Measurements from ENCODE around the gene KCNH5. TPM values are rescaled to one million over a fixed set of nuclear protein-coding genes. Genes with fewer than 3 reads are reported as not detected.

KCNH5 gene
- total RNA-seq = not detected in 2 replicates

- peaks cover 23% of the 10 kb centered on the region for H3K27me3 Mint-ChIP-seq
- H3K27ac Mint-ChIP-seq = no peak within 1 kb of the TSS
- H3K9me3 Mint-ChIP-seq = no peaks in the 10 kb centered on the region
- intact Hi-C loops (cut with micrococcal nuclease) = no loop called here
- no peak within 1 kb of the TSS for H3K4me3 Mint-ChIP-seq
- ATAC-seq (ENCODE audit: low read depth) (no peak), DNase-seq (no peak)
- ChIA-PET POLR2A (no interaction called here), CTCF (no interaction called here)
- no peaks in the 10 kb centered on the region for H3K36me3 Mint-ChIP-seq (ENCODE audit: low read depth)
- TF ChIP-seq, protein P1, sequence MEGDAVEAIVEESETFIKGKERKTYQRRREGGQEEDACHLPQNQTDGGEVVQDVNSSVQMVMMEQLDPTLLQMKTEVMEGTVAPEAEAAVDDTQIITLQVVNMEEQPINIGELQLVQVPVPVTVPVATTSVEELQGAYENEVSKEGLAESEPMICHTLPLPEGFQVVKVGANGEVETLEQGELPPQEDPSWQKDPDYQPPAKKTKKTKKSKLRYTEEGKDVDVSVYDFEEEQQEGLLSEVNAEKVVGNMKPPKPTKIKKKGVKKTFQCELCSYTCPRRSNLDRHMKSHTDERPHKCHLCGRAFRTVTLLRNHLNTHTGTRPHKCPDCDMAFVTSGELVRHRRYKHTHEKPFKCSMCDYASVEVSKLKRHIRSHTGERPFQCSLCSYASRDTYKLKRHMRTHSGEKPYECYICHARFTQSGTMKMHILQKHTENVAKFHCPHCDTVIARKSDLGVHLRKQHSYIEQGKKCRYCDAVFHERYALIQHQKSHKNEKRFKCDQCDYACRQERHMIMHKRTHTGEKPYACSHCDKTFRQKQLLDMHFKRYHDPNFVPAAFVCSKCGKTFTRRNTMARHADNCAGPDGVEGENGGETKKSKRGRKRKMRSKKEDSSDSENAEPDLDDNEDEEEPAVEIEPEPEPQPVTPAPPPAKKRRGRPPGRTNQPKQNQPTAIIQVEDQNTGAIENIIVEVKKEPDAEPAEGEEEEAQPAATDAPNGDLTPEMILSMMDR (IDR thresholded peaks at IDR 0.05) = no peak
- H3K4me1 Mint-ChIP-seq = peaks cover 2% of the 10 kb centered on the region
These were observed at the start of gene KCNH5 for GRCh38 chr14:63045234-63045611. Gene KCNH5 (minus strand): TSS chr14:63045458. CDS start chr14:63045186, 272 bp downstream.

DNA sequence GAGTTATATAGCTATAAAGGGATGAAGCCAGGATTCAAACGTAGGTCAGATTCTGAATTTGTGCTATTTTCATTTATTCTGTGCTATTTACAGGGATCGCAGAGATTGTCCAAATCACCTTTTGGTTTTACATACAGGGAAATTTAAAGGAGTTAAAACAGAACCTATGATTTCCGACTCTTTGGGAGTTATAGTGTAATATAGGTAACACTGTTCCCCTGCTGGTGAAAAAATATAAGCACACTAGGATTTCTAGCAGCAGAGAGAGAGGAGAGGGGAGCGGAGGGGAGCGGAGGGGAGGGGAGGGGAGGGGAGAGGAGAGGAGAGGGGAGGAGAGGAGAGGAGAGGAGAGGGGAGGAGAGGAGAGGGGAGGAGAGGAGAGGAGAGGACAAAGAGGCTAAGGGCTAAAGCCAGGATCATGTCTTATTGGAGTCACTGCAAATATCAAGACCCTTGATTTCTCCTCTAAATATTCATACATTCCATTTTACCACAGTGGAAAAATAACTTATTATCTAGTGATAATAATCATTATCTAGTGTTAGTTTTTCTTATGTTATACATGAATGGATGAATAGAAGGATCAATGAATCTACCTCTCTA lies 46.2 kb upstream of the KCNH5 start:
- Mint-ChIP-seq H3K36me3 (ENCODE audit: low read depth) (no peaks in the 10 kb centered on the region), H3K9me3 (peaks cover 5% of the 10 kb centered on the region), H3K4me3 (no peak overlapping the region), H3K27ac (no peak overlapping the region), H3K4me1 (no peaks in the 10 kb centered on the region), H3K27me3 (no peaks in the 10 kb centered on the region)
- intact Hi-C loops (cut with micrococcal nuclease) = no loop called here
- ATAC-seq (ENCODE audit: low read depth) (no peak), DNase-seq (no peak)
- TF ChIP-seq, protein P1 (IDR thresholded peaks at IDR 0.05) = no peak
- CTCF ChIA-PET = no interaction called here
- POLR2A ChIA-PET = no interaction called here

DNA sequence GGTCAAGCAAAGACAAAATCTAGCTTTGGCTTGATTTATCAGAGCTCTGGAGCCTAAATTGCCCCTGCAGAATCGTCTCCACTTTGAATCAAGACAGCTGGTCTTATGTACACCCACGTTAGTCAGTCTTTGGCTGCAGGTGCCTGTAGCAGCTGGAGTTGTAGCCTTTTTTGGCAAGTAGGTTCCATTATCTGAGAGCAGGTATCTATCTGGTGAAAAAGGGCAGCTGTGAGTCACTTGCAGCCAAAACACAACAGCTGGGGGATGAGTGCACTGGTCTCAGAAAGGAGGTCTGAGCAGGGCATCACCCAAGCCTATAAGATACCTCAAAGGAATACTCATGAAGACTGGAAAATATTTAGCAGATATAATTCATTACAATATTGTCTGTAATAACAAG lies 43.6 kb upstream of the KCNH5 start:
- H3K4me3 Mint-ChIP-seq = no peak overlapping the region
- H3K9me3 Mint-ChIP-seq = peaks cover 5% of the 10 kb centered on the region
- H3K36me3 Mint-ChIP-seq (ENCODE audit: low read depth) = no peaks in the 10 kb centered on the region
- ChIA-PET POLR2A (no interaction called here), CTCF (no interaction called here)
- ATAC-seq (ENCODE audit: low read depth) (no peak), DNase-seq (no peak)
- intact Hi-C loops (cut with micrococcal nuclease) = no loop called here
- no peaks in the 10 kb centered on the region for H3K27me3 Mint-ChIP-seq
- H3K27ac Mint-ChIP-seq = no peak overlapping the region
- no peaks in the 10 kb centered on the region for H3K4me1 Mint-ChIP-seq
- TF ChIP-seq, protein P1 (IDR thresholded peaks at IDR 0.05) = no peak

- Mint-ChIP-seq H3K4me3 (no peak overlapping the region), H3K4me1 (no peaks in the 10 kb centered on the region), H3K9me3 (no peaks in the 10 kb centered on the region), H3K27ac (no peak overlapping the region), H3K27me3 (no peaks in the 10 kb centered on the region), H3K36me3 (ENCODE audit: low read depth) (no peaks in the 10 kb centered on the region)
- intact Hi-C loops (cut with micrococcal nuclease) = no loop called here
- ChIA-PET CTCF (no interaction called here), POLR2A (no interaction called here)
- DNase-seq (no peak), ATAC-seq (ENCODE audit: low read depth) (no peak)
- TF ChIP-seq, protein P1 (IDR thresholded peaks at IDR 0.05) = no peak
These were observed 33.3 kb upstream of the KCNH5 start for GRCh38 chr14:63078569-63078968.

GRCh38 chr14:63076488-63076887 lies 31.2 kb upstream of the KCNH5 start:
- TF ChIP-seq, protein P1 (IDR thresholded peaks at IDR 0.05) = no peak
- intact Hi-C loops (cut with micrococcal nuclease) = no loop called here
- no peak for ATAC-seq (ENCODE audit: low read depth)
- H3K4me1 Mint-ChIP-seq = no peaks in the 10 kb centered on the region
- ChIA-PET POLR2A (no interaction called here), CTCF (no interaction called here)
- H3K36me3 Mint-ChIP-seq (ENCODE audit: low read depth) = no peaks in the 10 kb centered on the region
- H3K9me3 Mint-ChIP-seq = no peaks in the 10 kb centered on the region
- H3K27me3 Mint-ChIP-seq = no peaks in the 10 kb centered on the region
- no peak overlapping the region for H3K27ac Mint-ChIP-seq
- no peak overlapping the region for H3K4me3 Mint-ChIP-seq
- no peak for DNase-seq
